H1 (cell line): Measurements from ENCODE around the gene KHSRP. TPM values are rescaled to one million over a fixed set of nuclear protein-coding genes. Genes with fewer than 3 reads are reported as not detected.

Source experiments
- CTCF ChIA-PET: fragments of 300-600 bp; sonication (Branson Sonifier 250); formaldehyde crosslinking; loops from one replicate; lab custom pipeline; 2021; ENCODE audit not compliant: partially characterized antibody; lab: Charles Lee
- POLR2A ChIA-PET: fragments of 300-600 bp; sonication (Branson Sonifier 250); formaldehyde crosslinking; loops from one replicate; lab custom pipeline; 2021; ENCODE audit warnings: inconsistent platforms; ENCODE audit not compliant: partially characterized antibody; lab: Charles Lee
- DNase-seq, 2 experiments: peaks; one replicate each; pipeline versions ENCODE4 v3.0.0 to v3.0.0-alpha.2; 2010 to 2022; ENCODE audit warnings: low spot score in 2 of 2, low read depth in 1 of 2, mixed read lengths in 1 of 2
- FAIRE-seq: peaks from 2 replicates; lab custom pipeline; 2011; peaks lifted over from hg19 to GRCh38; lab: Jason Lieb, UNC
- H2AFZ ChIP-seq: 2 replicates; pipeline ENCODE4 v1.8.1; 2012; ENCODE audit warnings: low read length, inconsistent platforms
- H2AK5ac ChIP-seq: 2 replicates; pipeline ENCODE4 v1.6.1; 2013; ENCODE audit warnings: low read depth, low read length
- H2BK120ac ChIP-seq: replicated peaks from 2 replicates; pipeline ENCODE3; 2013; ENCODE audit warnings: low read depth, low read length, inconsistent platforms
- H2BK12ac ChIP-seq: 2 replicates; pipeline ENCODE4 v1.6.1; 2013; ENCODE audit warnings: low read depth, low read length
- H2BK15ac ChIP-seq: 2 replicates; pipeline ENCODE4 v1.6.1; 2013; ENCODE audit warnings: low read length
- H2BK20ac ChIP-seq: 2 replicates; pipeline ENCODE4 v1.6.1; 2013; ENCODE audit warnings: low read length
- H2BK5ac ChIP-seq: 2 replicates; pipeline ENCODE4 v1.6.1; 2013; ENCODE audit warnings: low read depth, low read length
- H3K14ac ChIP-seq: 2 replicates; pipeline ENCODE4 v1.6.1; 2013; ENCODE audit warnings: inconsistent platforms; ENCODE audit not compliant: insufficient read length
- H3K18ac ChIP-seq: 2 replicates; pipeline ENCODE4 v1.6.1; 2013; ENCODE audit warnings: low read length; ENCODE audit errors: extremely low read depth
- H3K23ac ChIP-seq: 2 replicates; pipeline ENCODE4 v1.6.1; 2013; ENCODE audit warnings: inconsistent platforms; ENCODE audit not compliant: insufficient read length
- H3K23me2 ChIP-seq: 2 replicates; pipeline ENCODE4 v1.6.1; 2013; ENCODE audit warnings: low read depth, low read length
- H3K27ac ChIP-seq: 2 replicates; pipeline ENCODE4 v1.6.1; 2011; ENCODE audit warnings: low read depth, low read length, inconsistent platforms
- H3K27me3 ChIP-seq, 4 experiments: replicated peaks in 1 of 4; 1 replicate in 1 of 4; 2 replicates in 3 of 4; pipeline versions ENCODE4 v1.6.1 to v1.8.1; 2011 to 2013; ENCODE audit warnings: low read length in 3 of 4, mild to moderate bottlenecking in 3 of 4, inconsistent platforms in 2 of 4, mixed read lengths in 2 of 4, moderate library complexity in 1 of 4; ENCODE audit not compliant: control insufficient read depth in 3 of 4, insufficient read depth in 3 of 4; ENCODE audit errors: extremely low read depth in 1 of 4
- H3K36me3 ChIP-seq, 4 experiments: 2 replicates each; pipeline versions ENCODE4 v1.6.1 to v1.8.1; 2011 to 2013; ENCODE audit warnings: mild to moderate bottlenecking in 4 of 4, low read length in 3 of 4, moderate library complexity in 2 of 4, control low read depth in 1 of 4, inconsistent platforms in 1 of 4; ENCODE audit not compliant: insufficient read depth in 4 of 4, control insufficient read depth in 2 of 4
- H3K4ac ChIP-seq: replicated peaks from 2 replicates; pipeline ENCODE3; 2013; ENCODE audit warnings: low read length, low read depth, mixed read lengths, inconsistent platforms; ENCODE audit not compliant: insufficient read length
- H3K4me1 ChIP-seq, 4 experiments: replicated peaks in 1 of 4; 1 replicate in 1 of 4; 2 replicates in 3 of 4; pipeline versions ENCODE4 v1.6.1 to v1.8.1; 2011 to 2013; ENCODE audit warnings: low read length in 3 of 4, inconsistent platforms in 2 of 4, mixed read lengths in 1 of 4; ENCODE audit not compliant: insufficient read depth in 4 of 4, control insufficient read depth in 3 of 4
- H3K4me2 ChIP-seq, 2 experiments: 2 replicates each; pipeline versions ENCODE4 v1.6.1 to v1.8.1; 2011 to 2013; ENCODE audit warnings: low read depth in 2 of 2, low read length in 2 of 2, control low read depth in 1 of 2, inconsistent platforms in 1 of 2, mild to moderate bottlenecking in 1 of 2; ENCODE audit not compliant: insufficient read depth in 1 of 2
- H3K4me3 ChIP-seq, 4 experiments: fragments of 200-600, 300-600 bp in 1 of 4; sonication (generic), shearing (Covaris generic), sonication (Bioruptor Twin) in 1 of 4; 2 replicates each; pipeline versions ENCODE4 v1.5.1 to v1.8.1; 2011 to 2016; ENCODE audit warnings: low read length in 4 of 4, low read depth in 3 of 4, control low read depth in 2 of 4, inconsistent platforms in 2 of 4, mild to moderate bottlenecking in 2 of 4, mixed read lengths in 1 of 4, moderate library complexity in 1 of 4; ENCODE audit not compliant: insufficient read depth in 2 of 4; ENCODE audit errors: extremely low read depth in 1 of 4
- H3K56ac ChIP-seq: replicated peaks from 2 replicates; pipeline ENCODE3; 2013; ENCODE audit warnings: low read depth, mild to moderate bottlenecking, mixed read lengths, low read length, inconsistent platforms; ENCODE audit not compliant: insufficient read length
- H3K79me1 ChIP-seq: 2 replicates; pipeline ENCODE4 v1.6.1; 2013; ENCODE audit warnings: low read depth, low read length, control low read depth
- H3K79me2 ChIP-seq, 2 experiments: 2 replicates each; pipeline versions ENCODE4 v1.6.1 to v1.8.1; 2012 to 2013; ENCODE audit warnings: low read length in 2 of 2, mild to moderate bottlenecking in 2 of 2, inconsistent platforms in 1 of 2; ENCODE audit not compliant: insufficient read depth in 2 of 2, control insufficient read depth in 1 of 2
- H3K9ac ChIP-seq, 4 experiments: replicated peaks in 1 of 4; 1 replicate in 1 of 4; 2 replicates in 3 of 4; pipeline versions ENCODE4 v1.6.1 to v1.8.1; 2011 to 2013; ENCODE audit warnings: low read depth in 3 of 4, low read length in 3 of 4, control low read depth in 2 of 4, mild to moderate bottlenecking in 2 of 4, moderate library complexity in 2 of 4, inconsistent platforms in 1 of 4; ENCODE audit errors: extremely low read depth in 1 of 4
- H3K9me3 ChIP-seq, 2 experiments: 2 replicates each; pipeline versions ENCODE4 v1.6.1 to v1.8.1; 2012 to 2013; ENCODE audit warnings: mild to moderate bottlenecking in 2 of 2, moderate library complexity in 2 of 2, control low read depth in 1 of 2, inconsistent platforms in 1 of 2, low read depth in 1 of 2, low read length in 1 of 2, mixed read lengths in 1 of 2; ENCODE audit not compliant: insufficient read depth in 2 of 2
- H4K20me1 ChIP-seq, 2 experiments: replicated peaks in 1 of 2; 2 replicates each; pipeline versions ENCODE3 to v1.8.1; 2011 to 2013; ENCODE audit warnings: inconsistent platforms in 2 of 2, low read length in 2 of 2, mild to moderate bottlenecking in 1 of 2; ENCODE audit not compliant: insufficient read depth in 2 of 2, control insufficient read depth in 1 of 2
- H4K5ac ChIP-seq: 2 replicates; pipeline ENCODE4 v1.6.1; 2013; ENCODE audit warnings: low read length, low read depth, mixed read lengths, inconsistent platforms; ENCODE audit not compliant: insufficient read length
- H4K8ac ChIP-seq: 2 replicates; pipeline ENCODE4 v1.8.0; 2013; ENCODE audit warnings: mild to moderate bottlenecking, moderate library complexity, low read length, inconsistent platforms; ENCODE audit not compliant: insufficient read depth; ENCODE audit errors: extremely low read depth
- H4K91ac ChIP-seq: replicated peaks from 2 replicates; pipeline ENCODE3; 2013; ENCODE audit warnings: low read length, mixed read lengths, inconsistent platforms; ENCODE audit not compliant: insufficient read length
- CHD1 ChIP-seq: IDR thresholded peaks from 2 replicates; pipeline ENCODE4 v1.6.1; 2012; ENCODE audit warnings: low read depth, low read length, improper control_type of control experiment
- EP300 ChIP-seq, 2 experiments: IDR thresholded peaks; 1 replicate in 1 of 2; 2 replicates in 1 of 2; pipeline ENCODE4 v1.6.1; 2011 to 2012; ENCODE audit warnings: low read depth in 2 of 2, low read length in 2 of 2, mild to moderate bottlenecking in 2 of 2, borderline replicate concordance in 1 of 2, inconsistent platforms in 1 of 2, moderate library complexity in 1 of 2
- SRF ChIP-seq: IDR thresholded peaks from 2 replicates; pipeline ENCODE4 v1.6.1; 2011; ENCODE audit warnings: mild to moderate bottlenecking, low read depth, low read length, moderate library complexity
- WGBS, 2 experiments: shearing (Covaris generic) in 1 of 2; methylation state at CpG; one replicate each; pipeline versions ENCODE4 v1.1.6 to v1.1.7; 2013 to 2015; ENCODE audit warnings: low lambda C conversion rate in 2 of 2, mixed read lengths in 2 of 2, inconsistent platforms in 1 of 2, low coverage in 1 of 2, missing lambda C conversion rate in 1 of 2; ENCODE audit not compliant: insufficient replicate concordance in 2 of 2, insufficient coverage in 1 of 2, insufficient read length in 1 of 2; ENCODE audit errors: extremely low coverage in 1 of 2, missing lambda C conversion rate in 1 of 2; 5-methylcytosine and 5-hydroxymethylcytosine counted together
- polyA plus RNA-seq, 7 experiments: library from polyadenylated mRNA; depleted of rRNA in 3 of 7; stranded (reverse) in 5 of 7; unstranded in 2 of 7; fragments of >200 nt in 5 of 7; fragments of 200-250 nt in 2 of 7; gene quantifications; 1 replicate in 5 of 7; 2 replicates in 1 of 7; 4 replicates in 1 of 7; pipeline versions ENCODE4 v1.2.1 to v1.2.3, GENCODE V29; 2011 to 2013; ENCODE audit warnings: missing spikeins in 2 of 7, mixed read lengths in 2 of 7
- total RNA-seq: library from RNA; stranded (reverse); fragmentation: NEBNext Ultra II Directional; extraction: Animal tissue kit (Norgen Biotek cat#: 25700); gene quantifications from 2 replicates; pipeline ENCODE4 v1.2.1, GENCODE V29; 2021
- TF ChIP-seq, protein P1 (sequence below): IDR thresholded peaks from 2 replicates; pipeline ENCODE4 v1.6.1; 2012; ENCODE audit warnings: inconsistent platforms
- TF ChIP-seq, protein P2 (sequence below): IDR thresholded peaks from 2 replicates; pipeline ENCODE4 v1.6.1; 2012; ENCODE audit warnings: low read length, inconsistent platforms

The KHSRP gene
- total and polyA plus RNA-seq, 2 of the 8 experiments (the other 6 are each of a cell fraction or from before 2014, with no cell fraction given): 143 to 573 TPM

DNA sequence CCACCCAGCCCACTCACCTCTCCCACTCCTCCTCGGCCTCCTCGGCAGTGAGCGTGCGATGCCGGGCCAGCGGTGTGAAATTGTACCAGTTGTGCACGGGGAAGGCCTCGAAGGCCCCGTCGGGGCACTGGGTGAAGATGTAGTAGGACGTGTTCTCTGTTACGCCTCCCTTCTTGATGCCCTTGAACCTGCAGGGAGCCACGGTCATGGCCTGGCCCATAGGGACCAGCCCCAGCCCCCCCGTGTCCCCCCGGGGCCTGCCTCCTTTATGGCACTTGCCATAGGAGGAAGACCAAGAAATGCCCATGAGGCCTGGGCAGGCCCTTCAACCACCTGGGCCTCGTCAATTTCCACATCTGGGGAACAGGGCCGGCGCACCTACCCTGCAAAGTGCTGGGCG is 37.2 kb downstream of the KHSRP start:
- no peaks in the 10 kb centered on the region for H3K9me3 ChIP-seq
- no peak for FAIRE-seq
- POLR2A ChIA-PET: interaction anchor here (9.9 kb wide), 1 partner anchor 12 kb away, joined by 81 read pairs; the partner anchor contains the start of genes ALKBH7 and PSPN
- TF ChIP-seq SRF (no peak), CHD1 (no peak), EP300 (IDR thresholded peaks at IDR 0.05; ENCODE audit: borderline replicate concordance in 1 of 2, low read depth in 2 of 2, low read length in 2 of 2) (no peak)
- TF ChIP-seq, protein P1, sequence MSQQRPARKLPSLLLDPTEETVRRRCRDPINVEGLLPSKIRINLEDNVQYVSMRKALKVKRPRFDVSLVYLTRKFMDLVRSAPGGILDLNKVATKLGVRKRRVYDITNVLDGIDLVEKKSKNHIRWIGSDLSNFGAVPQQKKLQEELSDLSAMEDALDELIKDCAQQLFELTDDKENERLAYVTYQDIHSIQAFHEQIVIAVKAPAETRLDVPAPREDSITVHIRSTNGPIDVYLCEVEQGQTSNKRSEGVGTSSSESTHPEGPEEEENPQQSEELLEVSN: no peak
- TF ChIP-seq, protein P2, sequence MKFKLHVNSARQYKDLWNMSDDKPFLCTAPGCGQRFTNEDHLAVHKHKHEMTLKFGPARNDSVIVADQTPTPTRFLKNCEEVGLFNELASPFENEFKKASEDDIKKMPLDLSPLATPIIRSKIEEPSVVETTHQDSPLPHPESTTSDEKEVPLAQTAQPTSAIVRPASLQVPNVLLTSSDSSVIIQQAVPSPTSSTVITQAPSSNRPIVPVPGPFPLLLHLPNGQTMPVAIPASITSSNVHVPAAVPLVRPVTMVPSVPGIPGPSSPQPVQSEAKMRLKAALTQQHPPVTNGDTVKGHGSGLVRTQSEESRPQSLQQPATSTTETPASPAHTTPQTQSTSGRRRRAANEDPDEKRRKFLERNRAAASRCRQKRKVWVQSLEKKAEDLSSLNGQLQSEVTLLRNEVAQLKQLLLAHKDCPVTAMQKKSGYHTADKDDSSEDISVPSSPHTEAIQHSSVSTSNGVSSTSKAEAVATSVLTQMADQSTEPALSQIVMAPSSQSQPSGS: no peak

More for the DNA sequence above, 37.2 kb downstream of the KHSRP start:
- Histone ChIP-seq H3K23ac (no peak overlapping the region), H2AK5ac (no peak overlapping the region), H3K4me3 (no peak overlapping the region), H2BK15ac (no peak overlapping the region), H3K9ac (no peak overlapping the region), H4K91ac (no peak overlapping the region), H3K36me3 (peaks cover 21 to 57% (median 43%) of the 10 kb centered on the region in 4 experiments), H2BK5ac (no peak overlapping the region), H3K14ac (no peak overlapping the region), H3K4me2 (no peak overlapping the region), H3K23me2 (peaks cover 3% of the 10 kb centered on the region), H3K56ac (no peak overlapping the region), H3K4ac (no peak overlapping the region), H2BK12ac (no peak overlapping the region), H3K4me1 (peaks cover 0 to 3% (median 1%) of the 10 kb centered on the region in 4 experiments; a peak in 2 of 7 replicates), H3K79me1 (peaks cover 3% of the 10 kb centered on the region), H3K18ac (no peak overlapping the region), H4K20me1 (peaks cover 2 to 11% of the 10 kb centered on the region in 2 experiments), H3K27ac (no peak overlapping the region), H2BK120ac (no peak overlapping the region), H2BK20ac (no peak overlapping the region), H3K79me2 (peaks cover 3 to 15% of the 10 kb centered on the region in 2 experiments; a peak in 3 of 4 replicates), H3K27me3 (no peaks in the 10 kb centered on the region), H2AFZ (no peak overlapping the region), H4K5ac (no peak overlapping the region), H4K8ac (no peak overlapping the region)
- 97% methylated on average over 18 of the region's 19 CpGs; no CpG with 5 or more reads in 1 of the 2 experiments for WGBS, 2 experiments
- no peak for DNase-seq
- CTCF ChIA-PET: interaction anchor here (2.1 kb wide), 1 partner anchor 9 kb away, joined by 6 read pairs; no protein-coding TSS in a partner anchor
